Measurements from ENCODE around the gene ZCRB1. TPM values are rescaled to one million over a fixed set of nuclear protein-coding genes. Genes with fewer than 3 reads are reported as not detected.

Gene ZCRB1, protein sequence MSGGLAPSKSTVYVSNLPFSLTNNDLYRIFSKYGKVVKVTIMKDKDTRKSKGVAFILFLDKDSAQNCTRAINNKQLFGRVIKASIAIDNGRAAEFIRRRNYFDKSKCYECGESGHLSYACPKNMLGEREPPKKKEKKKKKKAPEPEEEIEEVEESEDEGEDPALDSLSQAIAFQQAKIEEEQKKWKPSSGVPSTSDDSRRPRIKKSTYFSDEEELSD
- 10 to 100 TPM; 32.2 to 80.8 TPM for total RNA-seq

DNA sequence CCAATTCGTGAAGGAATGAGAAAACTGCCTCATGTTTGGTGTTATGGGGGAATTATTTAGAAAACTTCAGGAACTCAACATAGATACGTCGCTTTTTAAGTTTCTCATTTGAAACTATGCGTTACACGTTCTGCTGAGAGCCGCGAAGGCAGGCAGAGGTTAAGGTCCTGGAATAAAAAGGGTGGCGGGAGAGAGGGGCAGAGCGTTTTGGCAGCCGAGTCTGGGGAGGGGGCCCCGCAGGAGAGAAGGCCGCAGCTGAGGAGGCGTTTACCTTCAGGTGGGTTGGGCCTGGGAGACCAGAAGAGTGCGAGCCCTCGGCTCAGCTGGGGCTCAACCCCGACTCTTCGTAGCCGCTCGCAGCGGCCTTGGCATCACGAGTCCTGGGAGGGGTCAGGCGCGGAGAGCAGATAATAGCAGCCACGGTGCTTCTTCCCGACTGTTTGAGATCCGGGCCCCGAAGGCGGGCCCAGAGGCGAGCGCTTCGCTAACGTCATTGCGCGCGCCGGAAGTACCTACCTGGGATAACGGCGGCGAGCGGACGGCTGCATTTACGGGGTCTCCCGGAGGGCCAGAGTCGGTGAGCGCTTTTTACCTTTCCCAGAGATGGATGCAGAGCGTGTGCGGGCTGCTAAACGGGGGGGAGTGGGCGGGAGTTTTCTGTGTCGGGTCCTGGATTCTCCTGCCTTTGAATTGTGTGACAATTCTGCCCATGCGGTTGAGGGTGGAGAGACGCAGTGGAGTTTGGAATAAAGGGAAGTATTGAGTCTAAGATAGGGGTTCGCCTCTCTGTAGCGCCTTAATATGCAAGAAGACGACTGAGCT is at the start of gene ZCRB1, which contains the start of gene PPHLN1:
ZCRB1 (minus strand) TSS at position 442 of the 822 bp plus-strand sequence. CDS start 1,992 bp downstream, outside the sequence.
PPHLN1 (plus strand) TSS at position 515 of the 822 bp plus-strand sequence. CDS start 9,736 bp downstream, outside the sequence.
- TF ChIP-seq POLR2A (IDR thresholded peaks at IDR 0.05) = peak; percentile 42 to 80 (median 77)
- TF ChIP-seq, protein P1, sequence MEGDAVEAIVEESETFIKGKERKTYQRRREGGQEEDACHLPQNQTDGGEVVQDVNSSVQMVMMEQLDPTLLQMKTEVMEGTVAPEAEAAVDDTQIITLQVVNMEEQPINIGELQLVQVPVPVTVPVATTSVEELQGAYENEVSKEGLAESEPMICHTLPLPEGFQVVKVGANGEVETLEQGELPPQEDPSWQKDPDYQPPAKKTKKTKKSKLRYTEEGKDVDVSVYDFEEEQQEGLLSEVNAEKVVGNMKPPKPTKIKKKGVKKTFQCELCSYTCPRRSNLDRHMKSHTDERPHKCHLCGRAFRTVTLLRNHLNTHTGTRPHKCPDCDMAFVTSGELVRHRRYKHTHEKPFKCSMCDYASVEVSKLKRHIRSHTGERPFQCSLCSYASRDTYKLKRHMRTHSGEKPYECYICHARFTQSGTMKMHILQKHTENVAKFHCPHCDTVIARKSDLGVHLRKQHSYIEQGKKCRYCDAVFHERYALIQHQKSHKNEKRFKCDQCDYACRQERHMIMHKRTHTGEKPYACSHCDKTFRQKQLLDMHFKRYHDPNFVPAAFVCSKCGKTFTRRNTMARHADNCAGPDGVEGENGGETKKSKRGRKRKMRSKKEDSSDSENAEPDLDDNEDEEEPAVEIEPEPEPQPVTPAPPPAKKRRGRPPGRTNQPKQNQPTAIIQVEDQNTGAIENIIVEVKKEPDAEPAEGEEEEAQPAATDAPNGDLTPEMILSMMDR (IDR thresholded peaks at IDR 0.05) = peak in 1 of 7 experiments; percentile 17
- Histone ChIP-seq H3K27me3 (no peaks in the 10 kb centered on the region), H3K36me3 (replicated peaks in 1 of 2; ENCODE audit: insufficient read depth in 1 of 2, low read depth in 2 of 2) (no peaks in the 10 kb centered on the region), H3K4me3 (peak within 1 kb of the TSS; percentile 13 to 85), H3K4me1 (peaks cover 44% of the 10 kb centered on the region), H3K9me3 (no peaks in the 10 kb centered on the region), H3K27ac (peak within 1 kb of the TSS; percentile 57 to 84 (median 74))
- WGBS, 2 donors = 0% methylated on average over 28 to 55 of the region's 55 CpGs
- ATAC-seq = peak; percentile 84
- DNase-seq = peak; percentile 74 to 86 (median 74)
- intact Hi-C loops (cut with DNase I) = loop anchor here (5.0 kb wide), 1 partner anchor 194 kb away; no protein-coding TSS in a partner anchor

DNA sequence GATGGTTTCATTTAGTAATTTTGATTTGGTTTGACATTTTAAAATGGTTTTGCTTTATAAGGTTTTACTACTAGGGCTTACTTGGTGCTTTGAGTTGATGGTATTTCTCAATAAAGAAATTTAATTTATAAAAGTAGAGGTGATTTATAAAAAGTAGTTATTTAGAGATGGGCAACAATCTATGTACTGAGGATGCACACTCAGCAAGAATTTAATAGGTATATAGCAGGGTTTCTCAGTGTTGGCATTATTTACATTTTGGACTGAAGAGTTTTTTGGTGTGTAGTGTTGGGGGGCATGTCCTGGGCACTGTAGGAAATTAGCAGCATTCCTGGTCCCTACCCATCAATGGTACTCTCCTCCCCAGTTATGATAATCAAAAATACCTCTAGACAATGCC is 47.8 kb upstream of the ZCRB1 start:
- TF ChIP-seq POLR2A (IDR thresholded peaks at IDR 0.05) = no peak
- TF ChIP-seq, protein P1 (IDR thresholded peaks at IDR 0.05) = no peak
- ATAC-seq = no peak

DNA sequence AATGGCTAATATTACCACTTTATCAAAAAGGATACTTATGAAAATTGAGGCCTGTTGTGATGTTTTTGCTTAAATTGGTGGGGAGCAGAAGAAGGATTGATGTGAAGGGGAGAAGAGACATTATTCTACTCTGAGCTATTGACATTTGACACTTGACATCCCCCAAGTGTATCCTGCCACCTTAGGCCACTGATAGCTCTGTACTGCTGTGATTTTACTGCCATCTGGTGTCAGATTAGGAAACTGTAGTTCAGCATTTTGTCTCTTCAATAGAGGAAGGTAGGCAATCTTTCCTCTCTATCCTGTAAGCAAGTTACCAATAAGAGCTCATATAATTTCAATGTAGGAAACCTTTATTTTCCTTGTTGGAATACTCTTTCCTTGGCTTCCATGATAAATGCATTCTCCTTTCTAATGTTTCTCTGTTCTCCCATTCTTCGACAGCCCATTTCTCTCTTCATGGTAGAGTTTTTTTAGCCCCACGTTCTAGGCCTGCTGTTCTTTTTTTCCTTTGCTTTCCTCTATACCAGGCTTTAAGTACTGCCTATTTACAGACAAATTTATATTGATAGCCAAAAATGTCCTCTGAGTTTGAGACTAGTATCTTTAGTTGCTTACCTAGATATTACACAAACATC is 46.4 kb upstream of the ZCRB1 start:
- Histone ChIP-seq H3K27ac (no peak overlapping the region), H3K4me3 (no peak overlapping the region), H3K4me1 (no peaks in the 10 kb centered on the region), H3K9me3 (no peaks in the 10 kb centered on the region), H3K36me3 (replicated peaks in 1 of 2; ENCODE audit: insufficient read depth in 1 of 2, low read depth in 2 of 2) (peaks cover 0 to 7% of the 10 kb centered on the region in 2 donors), H3K27me3 (no peaks in the 10 kb centered on the region)
- ATAC-seq = peak; percentile 66
- 85 to 90% methylated on average over 2 of the region's 2 CpGs for WGBS, 2 donors
- TF ChIP-seq, protein P1 (IDR thresholded peaks at IDR 0.05) = peak; percentile 20 to 66 (median 62)
- no peak for TF ChIP-seq POLR2A (IDR thresholded peaks at IDR 0.05)
- intact Hi-C loops (cut with DNase I) = no loop called here
- peak in 1 of 4 donors; percentile 31 for DNase-seq

More for the DNA sequence above, 47.8 kb upstream of the ZCRB1 start:
- no peak overlapping the region for H3K27ac ChIP-seq
- intact Hi-C loops (cut with DNase I) = no loop called here
- DNase-seq = no peak
- no peaks in the 10 kb centered on the region for H3K9me3 ChIP-seq
- H3K27me3 ChIP-seq = no peaks in the 10 kb centered on the region
- H3K36me3 ChIP-seq (replicated peaks in 1 of 2; ENCODE audit: insufficient read depth in 1 of 2, low read depth in 2 of 2) = peaks cover 0 to 7% of the 10 kb centered on the region in 2 donors
- H3K4me1 ChIP-seq = no peaks in the 10 kb centered on the region
- H3K4me3 ChIP-seq = no peak overlapping the region

DNA sequence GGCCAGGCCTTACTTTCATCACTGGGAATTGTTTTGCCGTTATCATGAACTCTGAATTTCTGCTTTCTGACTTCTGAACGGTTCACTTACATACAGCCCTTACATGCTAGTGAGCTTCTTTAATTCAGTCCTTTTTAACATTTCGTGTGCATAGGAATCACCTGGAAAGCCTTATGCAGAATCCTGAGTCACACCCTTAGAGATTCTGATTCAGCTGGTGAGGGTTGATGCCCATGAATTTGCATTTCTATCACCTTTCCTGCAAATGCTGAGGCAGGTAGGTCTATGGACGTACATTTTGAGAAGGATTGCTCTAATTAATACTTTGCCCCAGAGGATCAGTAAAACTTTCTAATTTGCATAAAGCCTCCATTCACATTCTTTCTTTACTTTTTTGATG is 44.1 kb upstream of the ZCRB1 start:
- H3K4me3 ChIP-seq = no peak overlapping the region
- H3K27ac ChIP-seq = no peak overlapping the region
- no peaks in the 10 kb centered on the region for H3K36me3 ChIP-seq (replicated peaks in 1 of 2; ENCODE audit: insufficient read depth in 1 of 2, low read depth in 2 of 2)
- TF ChIP-seq, protein P1 (IDR thresholded peaks at IDR 0.05) = no peak
- no peak for TF ChIP-seq POLR2A (IDR thresholded peaks at IDR 0.05)
- no peaks in the 10 kb centered on the region for H3K27me3 ChIP-seq
- H3K4me1 ChIP-seq = no peaks in the 10 kb centered on the region
- intact Hi-C loops (cut with DNase I) = no loop called here
- WGBS, 2 donors = 71 to 76% methylated on average over 4 of the region's 4 CpGs
- no peak for DNase-seq
- ATAC-seq = no peak
- H3K9me3 ChIP-seq = no peaks in the 10 kb centered on the region
